GM12801 (cell line): ENCODE measurements around the gene GPR35.

Experiments used
- TF ChIP-seq, protein P1 (sequence below): IDR thresholded peaks from one replicate; pipeline ENCODE4 v1.5.1; 2011; ENCODE audit warnings: control low read depth; ENCODE audit not compliant: insufficient read length; ENCODE audit errors: extremely low read depth

GPR35 gene

DNA sequence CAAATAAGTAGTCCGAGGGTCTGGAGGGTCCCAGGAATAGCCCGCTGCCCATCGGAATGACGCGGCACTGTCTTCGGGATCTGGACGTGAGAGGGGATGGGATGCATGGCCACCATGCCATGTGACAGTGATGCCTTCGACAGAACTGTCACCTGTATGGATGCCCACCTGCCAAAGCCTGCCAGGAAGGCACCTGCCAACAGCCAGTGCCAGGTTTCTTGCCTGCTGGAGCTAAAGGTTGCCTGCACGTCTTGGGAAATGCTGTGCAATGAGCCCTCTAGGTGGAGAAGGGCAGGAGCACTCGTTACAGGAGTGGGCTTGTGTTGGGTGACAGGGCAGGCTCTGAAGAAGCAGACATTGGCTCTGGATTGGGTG, 20.5 kb downstream of the GPR35 start:
- TF ChIP-seq, protein P1, sequence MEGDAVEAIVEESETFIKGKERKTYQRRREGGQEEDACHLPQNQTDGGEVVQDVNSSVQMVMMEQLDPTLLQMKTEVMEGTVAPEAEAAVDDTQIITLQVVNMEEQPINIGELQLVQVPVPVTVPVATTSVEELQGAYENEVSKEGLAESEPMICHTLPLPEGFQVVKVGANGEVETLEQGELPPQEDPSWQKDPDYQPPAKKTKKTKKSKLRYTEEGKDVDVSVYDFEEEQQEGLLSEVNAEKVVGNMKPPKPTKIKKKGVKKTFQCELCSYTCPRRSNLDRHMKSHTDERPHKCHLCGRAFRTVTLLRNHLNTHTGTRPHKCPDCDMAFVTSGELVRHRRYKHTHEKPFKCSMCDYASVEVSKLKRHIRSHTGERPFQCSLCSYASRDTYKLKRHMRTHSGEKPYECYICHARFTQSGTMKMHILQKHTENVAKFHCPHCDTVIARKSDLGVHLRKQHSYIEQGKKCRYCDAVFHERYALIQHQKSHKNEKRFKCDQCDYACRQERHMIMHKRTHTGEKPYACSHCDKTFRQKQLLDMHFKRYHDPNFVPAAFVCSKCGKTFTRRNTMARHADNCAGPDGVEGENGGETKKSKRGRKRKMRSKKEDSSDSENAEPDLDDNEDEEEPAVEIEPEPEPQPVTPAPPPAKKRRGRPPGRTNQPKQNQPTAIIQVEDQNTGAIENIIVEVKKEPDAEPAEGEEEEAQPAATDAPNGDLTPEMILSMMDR: no peak

DNA sequence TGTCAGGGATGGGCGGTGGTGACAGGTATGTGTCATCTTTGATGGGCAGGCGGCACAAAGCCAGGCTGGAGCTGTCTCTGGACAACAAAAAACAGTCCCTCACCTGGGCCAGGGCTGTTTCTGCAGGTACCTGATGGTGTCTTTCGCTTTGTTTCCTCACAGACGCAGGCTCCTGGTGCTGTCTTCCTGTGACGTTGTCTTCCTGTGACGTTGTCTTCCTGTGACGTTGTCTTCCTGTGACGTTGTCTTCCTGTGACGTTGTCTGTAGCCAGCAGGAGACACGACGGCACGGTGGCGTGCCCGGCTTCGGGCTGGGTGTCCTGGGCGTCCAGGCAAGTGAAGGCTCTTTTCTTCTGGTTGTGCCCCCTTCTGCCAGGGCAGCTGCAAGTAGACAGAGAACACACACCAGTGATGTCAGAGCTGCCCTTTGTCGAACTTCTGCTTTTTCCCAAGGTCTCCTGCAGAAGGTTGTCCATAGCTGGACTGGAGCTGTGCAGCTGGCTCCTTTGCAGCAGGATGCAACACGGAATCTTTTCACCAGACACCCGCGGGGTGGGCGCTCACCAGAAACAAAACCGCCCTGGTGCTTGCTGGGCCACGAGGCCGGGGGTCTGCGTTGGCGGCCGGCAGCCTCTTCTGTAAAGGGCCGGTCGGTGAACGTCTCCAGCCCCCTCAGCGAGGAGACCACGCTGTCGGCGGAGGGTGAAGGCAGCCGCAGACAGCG, 21.1 kb downstream of the GPR35 start:
- TF ChIP-seq, protein P1: no peak

DNA sequence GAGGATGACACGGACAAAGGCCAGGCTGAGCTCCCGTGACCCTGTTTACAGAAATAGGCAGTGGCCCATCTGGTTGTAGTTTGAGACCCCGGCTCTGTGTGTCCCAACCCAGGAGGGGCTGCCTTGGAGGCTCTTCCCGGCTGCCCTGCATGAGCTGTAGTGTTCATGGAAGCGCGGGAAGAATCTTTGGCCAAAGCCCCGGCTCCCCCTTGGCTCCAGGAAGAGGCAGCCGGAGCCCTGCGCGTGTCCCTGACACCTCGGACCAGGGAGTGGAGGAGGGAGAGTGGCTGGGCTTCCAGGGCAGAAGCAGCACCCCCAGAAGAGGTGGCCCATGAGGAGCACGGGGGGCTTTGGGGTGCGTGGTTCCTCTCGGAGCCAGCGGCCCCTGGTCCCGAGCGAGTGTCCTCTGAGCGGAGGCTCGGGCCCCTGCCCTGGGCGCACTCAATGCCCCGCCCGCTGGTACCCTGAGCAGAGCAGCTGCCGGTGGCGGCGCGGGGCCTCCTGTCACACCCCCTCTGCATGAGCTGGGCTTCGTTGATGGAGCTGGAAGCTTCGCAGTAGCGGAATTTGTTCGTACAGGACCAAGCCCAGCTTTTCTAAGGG, 21.7 kb downstream of the GPR35 start:
- TF ChIP-seq, protein P1: no peak

DNA sequence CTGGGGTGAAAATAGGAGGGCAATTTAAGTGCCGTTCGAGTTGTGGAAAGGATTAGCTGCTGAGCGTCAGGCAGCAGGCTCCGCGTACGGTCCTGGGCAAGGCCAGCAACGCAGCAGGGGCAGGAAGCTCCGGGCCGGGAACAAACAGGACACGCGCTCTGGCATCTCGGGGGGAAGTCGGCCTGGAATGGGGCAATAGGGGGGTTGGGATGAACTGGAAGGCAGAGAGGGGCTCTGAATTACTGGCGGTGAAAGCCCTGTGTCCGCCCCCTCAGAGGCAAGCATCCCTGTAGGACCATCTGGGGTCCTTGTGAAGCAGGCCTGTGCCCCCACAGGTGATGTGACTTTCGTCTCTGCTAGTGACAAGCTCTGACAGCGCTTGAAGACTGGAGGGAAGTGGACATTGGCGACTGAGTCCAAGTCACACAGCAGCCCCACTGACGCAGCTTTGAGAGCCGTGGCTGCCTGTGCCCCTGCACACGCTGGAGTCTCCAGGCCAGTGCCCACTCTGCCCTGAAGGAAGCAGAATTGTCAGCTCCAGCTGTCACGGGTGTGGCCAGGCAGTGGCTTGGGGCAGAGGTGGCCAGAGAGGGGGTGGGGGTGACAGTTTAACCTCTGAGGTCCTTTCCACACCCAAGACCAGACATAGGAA, 22.3 kb downstream of the GPR35 start:
- TF ChIP-seq, protein P1: no peak

DNA sequence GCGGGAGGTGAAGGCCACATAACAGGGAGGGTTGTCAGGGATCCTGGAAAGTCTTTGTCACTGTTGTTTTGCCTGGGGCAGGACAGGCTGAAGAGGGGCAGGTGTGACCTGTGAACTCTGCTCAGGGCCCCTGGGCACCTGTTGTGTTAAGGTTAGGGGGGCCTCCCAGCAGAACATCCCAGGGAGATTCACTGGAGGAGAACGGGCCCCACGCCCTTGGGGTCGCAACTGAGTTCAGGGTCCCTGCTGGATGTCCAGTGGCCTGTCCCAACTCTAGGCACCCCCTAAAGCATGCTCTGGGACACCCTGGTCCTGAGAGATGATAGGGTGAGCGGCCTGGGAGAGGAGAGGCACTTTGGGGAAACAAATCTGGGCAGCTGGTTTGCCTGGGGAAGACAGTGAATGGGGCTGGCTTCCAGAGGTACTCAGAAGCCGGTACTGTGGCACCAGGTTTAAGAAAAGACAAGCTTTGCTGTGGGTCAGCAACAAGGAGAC, 22.9 kb downstream of the GPR35 start:
- TF ChIP-seq, protein P1: no peak

DNA sequence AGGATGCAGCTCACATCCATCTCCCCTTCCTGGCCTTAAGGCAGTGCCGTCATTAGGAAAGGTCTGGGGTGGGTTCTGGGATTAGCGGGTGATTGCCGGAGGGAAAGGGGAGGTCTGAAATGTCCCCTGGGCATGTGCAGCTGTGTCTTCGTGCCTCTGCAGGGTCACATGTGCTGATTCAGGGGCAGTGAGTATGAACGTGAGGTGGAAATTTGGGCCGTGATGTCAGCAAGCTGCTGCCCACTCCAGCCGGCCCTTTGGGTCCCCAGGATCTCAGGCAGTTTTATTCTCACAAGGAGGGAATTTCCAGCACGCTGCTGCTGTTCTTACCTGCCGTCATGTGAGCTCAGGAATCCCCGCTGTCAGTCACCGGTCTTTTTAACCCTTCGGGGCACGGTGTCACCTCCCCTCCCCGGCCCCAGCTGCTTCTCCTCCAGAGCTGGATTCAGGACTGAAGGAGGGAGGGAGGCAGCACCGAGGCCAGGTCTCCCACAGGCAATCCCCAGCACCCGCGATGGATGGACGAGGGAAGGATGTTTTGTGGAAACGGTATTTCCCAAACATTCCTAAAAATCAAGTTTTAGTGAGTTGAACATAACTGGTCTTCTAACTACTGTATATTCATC, 23.5 kb downstream of the GPR35 start:
- TF ChIP-seq, protein P1: no peak

DNA sequence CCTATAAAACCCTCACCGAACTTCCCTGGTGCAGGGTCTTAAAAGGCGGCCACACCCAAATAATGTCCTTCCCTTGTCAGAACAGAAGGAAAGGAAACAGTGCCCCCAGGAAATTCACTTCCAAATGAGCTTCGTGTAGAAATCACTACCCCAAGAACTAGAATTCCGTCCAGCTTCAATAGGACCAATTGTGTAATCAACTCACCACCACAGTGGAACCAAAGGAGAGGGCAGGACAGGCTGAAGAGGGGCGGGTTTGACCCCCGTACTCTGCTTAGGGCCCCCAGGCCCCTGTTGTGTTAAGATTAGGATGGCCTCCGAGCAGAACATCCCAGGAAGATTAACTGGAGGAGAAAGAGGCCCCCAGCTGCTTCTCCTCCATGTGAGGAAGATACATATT, 24.1 kb downstream of the GPR35 start:
- TF ChIP-seq, protein P1: no peak
